Measurements from ENCODE around the gene TYSND1. TPM values are rescaled to one million over a fixed set of nuclear protein-coding genes. Genes with fewer than 3 reads are reported as not detected.
"Not testable (repeated sequence)": the region's sequence is repeated elsewhere in the genome, so short reads cannot be mapped to it uniquely, and the experiment has no call there.

Gene TYSND1
- total RNA-seq, 2 donors from 2014 or later: 9.6 to 16.4 TPM

- Mint-ChIP-seq H3K36me3 (ENCODE audit: low read depth) (peaks cover 13% of the 10 kb centered on the region), H3K9me3 (no peaks in the 10 kb centered on the region), H3K4me3 (peak within 1 kb of the TSS; percentile 91), H3K27ac (peak within 1 kb of the TSS; percentile 94), H3K4me1 (no peaks in the 10 kb centered on the region), H3K27me3 (no peaks in the 10 kb centered on the region)
- peak; percentile 86 for ATAC-seq (replicated peaks)
Observed at GRCh38 chr10:70132098-70133029, 14.1 kb downstream of the TYSND1 start, which contains the start of gene AIFM2. TSS of gene AIFM2 (minus strand) at chr10:70132825. CDS start at chr10:70124084, 8,741 bp downstream.

- Mint-ChIP-seq H3K4me3 (peak overlapping the region; percentile 91), H3K27ac (peak overlapping the region; percentile 94), H3K4me1 (no peaks in the 10 kb centered on the region), H3K9me3 (no peaks in the 10 kb centered on the region), H3K36me3 (ENCODE audit: low read depth) (peaks cover 13% of the 10 kb centered on the region), H3K27me3 (no peaks in the 10 kb centered on the region)
- ATAC-seq (replicated peaks): no peak
Observed at GRCh38 chr10:70131560-70131937, 15.0 kb downstream of the TYSND1 start.

DNA sequence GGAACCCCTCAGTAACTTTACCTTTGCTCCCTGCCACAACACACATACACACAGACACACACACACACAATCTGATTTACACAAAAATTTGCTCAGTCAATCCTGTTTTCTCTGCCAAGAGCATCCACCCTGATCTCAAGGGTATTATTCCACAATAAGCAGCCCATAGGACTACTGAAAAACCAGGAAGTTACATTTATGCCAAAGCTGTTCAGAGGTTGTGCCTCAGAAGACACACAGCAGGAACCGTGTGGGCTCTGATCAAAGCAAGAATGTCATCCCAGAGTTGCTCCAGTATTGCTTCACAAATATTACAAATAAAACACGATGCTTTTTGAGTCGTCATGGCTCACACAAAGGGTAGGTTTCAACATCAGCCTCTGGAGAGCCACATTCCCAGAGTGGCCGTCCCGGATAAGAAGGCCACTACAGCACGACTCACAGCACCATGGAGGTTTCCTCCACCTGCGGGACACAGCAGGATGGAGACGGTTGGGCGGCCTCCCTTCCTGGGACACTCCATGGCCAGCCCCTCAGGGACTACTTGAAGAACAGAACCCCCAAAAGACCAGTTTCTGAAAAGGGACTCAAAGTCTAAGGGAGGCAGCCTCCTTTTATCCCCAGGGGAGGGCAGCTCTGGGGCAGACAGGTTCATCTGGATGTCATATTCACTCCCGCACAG lies 15.5 kb downstream of the TYSND1 start:
- Mint-ChIP-seq H3K27me3 (no peaks in the 10 kb centered on the region), H3K4me3 (peak overlapping the region; percentile 91), H3K4me1 (no peaks in the 10 kb centered on the region), H3K36me3 (ENCODE audit: low read depth) (peaks cover 13% of the 10 kb centered on the region), H3K27ac (no peak overlapping the region), H3K9me3 (no peaks in the 10 kb centered on the region)
- no peak for ATAC-seq (replicated peaks)

DNA sequence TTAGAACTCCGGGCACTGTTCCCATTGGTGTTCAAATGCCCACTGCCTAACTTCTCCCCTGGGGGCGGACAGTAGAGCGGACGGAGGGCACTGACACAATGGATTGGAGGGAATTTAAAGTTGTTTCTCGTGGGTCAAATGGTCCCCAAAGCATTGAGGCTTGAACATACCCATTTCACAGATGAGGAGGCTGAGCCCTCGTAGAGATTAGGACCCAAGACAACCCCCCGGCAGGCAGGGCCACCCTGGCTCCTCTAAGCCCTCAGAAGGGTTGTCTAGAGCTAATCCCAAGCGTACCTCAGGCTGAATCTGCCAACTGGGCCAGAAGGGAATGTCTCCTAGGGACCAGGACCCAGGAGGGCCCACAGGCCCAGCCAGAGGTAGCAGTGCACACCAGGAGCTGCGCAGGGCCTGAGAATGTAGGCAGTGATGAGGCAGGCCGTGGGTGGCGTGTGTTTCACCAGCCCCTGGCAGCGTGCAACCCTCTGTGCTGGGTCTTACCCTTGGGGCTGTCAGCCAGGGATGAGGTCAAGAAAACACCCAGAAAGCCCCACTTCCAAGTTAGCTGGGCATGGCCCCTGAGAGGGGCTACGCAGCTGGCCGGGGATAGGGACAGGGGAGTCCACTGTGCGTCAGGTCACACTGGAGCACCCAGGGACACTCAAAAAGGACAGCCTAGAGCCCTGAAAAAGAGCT lies 19.7 kb downstream of the TYSND1 start:
- no peak for ATAC-seq (replicated peaks)
- Mint-ChIP-seq H3K9me3 (no peaks in the 10 kb centered on the region), H3K4me1 (no peaks in the 10 kb centered on the region), H3K27ac (no peak overlapping the region), H3K36me3 (ENCODE audit: low read depth) (peaks cover 1% of the 10 kb centered on the region), H3K4me3 (no peak overlapping the region), H3K27me3 (no peaks in the 10 kb centered on the region)

DNA sequence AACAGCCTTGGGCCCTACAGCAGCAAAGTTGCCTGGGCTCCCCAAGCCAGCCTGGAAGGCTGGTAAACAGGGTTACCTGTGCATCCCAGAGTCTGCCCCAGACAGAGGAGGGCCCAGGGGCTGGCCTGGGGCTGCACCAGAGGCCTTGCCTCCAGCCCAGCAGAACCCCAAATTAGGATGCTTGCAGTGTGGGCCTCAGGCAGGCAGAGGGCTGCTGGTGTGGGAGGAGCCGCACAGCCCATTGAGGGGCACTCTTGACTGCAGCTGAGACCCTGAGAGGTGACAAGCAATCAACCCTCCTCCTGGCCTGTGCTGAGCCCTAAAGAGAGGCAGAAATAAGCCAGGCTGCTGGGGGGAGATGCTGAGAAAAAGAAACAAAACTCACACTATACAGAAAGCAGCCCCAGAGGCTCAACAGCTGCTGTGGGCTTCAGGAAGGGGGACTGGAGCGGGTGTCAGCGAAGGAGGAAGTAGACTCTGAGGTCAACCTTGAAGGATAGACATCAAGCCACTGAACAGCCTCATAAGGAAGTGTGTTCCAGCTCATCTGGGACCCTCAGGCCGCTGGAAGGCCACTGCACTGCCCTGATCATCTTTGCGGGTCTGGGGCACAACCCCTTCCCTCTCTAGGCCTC lies 20.5 kb downstream of the TYSND1 start:
- no peak for ATAC-seq (replicated peaks)
- Mint-ChIP-seq H3K27me3 (no peaks in the 10 kb centered on the region), H3K4me3 (no peak overlapping the region), H3K4me1 (no peaks in the 10 kb centered on the region), H3K9me3 (no peaks in the 10 kb centered on the region), H3K27ac (no peak overlapping the region), H3K36me3 (ENCODE audit: low read depth) (peaks cover 5% of the 10 kb centered on the region)

- ATAC-seq (replicated peaks): no peak
- Mint-ChIP-seq H3K27ac (no peak overlapping the region), H3K4me1 (no peaks in the 10 kb centered on the region), H3K9me3 (no peaks in the 10 kb centered on the region), H3K36me3 (ENCODE audit: low read depth) (peaks cover 13% of the 10 kb centered on the region), H3K4me3 (no peak overlapping the region), H3K27me3 (no peaks in the 10 kb centered on the region)
Observed at GRCh38 chr10:70124918-70125317, 21.6 kb downstream of the TYSND1 start.

- no peaks in the 10 kb centered on the region for H3K9me3 Mint-ChIP-seq
- no peak overlapping the region for H3K4me3 Mint-ChIP-seq
- H3K4me1 Mint-ChIP-seq: no peaks in the 10 kb centered on the region
- no peak for ATAC-seq (replicated peaks)
- no peaks in the 10 kb centered on the region for H3K27me3 Mint-ChIP-seq
- H3K36me3 Mint-ChIP-seq (ENCODE audit: low read depth): peaks cover 13% of the 10 kb centered on the region
- no peak overlapping the region for H3K27ac Mint-ChIP-seq
Observed at GRCh38 chr10:70124415-70124814, 22.1 kb downstream of the TYSND1 start.

DNA sequence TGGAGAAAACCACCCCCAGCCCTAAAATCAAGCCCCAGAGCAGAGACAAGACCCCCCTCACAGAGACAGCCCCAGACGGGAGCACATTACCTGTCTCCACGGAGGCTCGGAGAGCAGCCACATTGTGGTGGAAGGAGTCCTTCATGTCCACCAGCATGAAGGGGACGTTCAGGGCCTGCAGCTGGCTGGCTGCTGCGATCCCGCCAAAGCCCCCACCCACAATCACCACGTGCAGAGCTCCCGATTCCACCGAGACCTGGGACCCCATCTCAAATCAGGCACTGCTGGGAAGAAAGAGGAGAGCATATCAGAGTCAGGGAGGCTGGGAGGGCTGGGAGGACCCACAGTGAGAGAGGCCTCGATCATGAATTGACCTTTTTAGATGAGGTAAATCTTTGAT lies 22.7 kb downstream of the TYSND1 start:
- Mint-ChIP-seq H3K27me3 (no peaks in the 10 kb centered on the region), H3K36me3 (ENCODE audit: low read depth) (peaks cover 13% of the 10 kb centered on the region), H3K4me1 (no peaks in the 10 kb centered on the region), H3K4me3 (no peak overlapping the region), H3K27ac (no peak overlapping the region), H3K9me3 (no peaks in the 10 kb centered on the region)
- ATAC-seq (replicated peaks): no peak

GRCh38 chr10:70123166-70123565 lies 23.3 kb downstream of the TYSND1 start:
- H3K27ac Mint-ChIP-seq; H3K9me3 Mint-ChIP-seq; H3K27me3 Mint-ChIP-seq; H3K4me3 Mint-ChIP-seq; ATAC-seq (replicated peaks); H3K4me1 Mint-ChIP-seq: not testable (repeated sequence)
- H3K36me3 Mint-ChIP-seq (ENCODE audit: low read depth): peaks cover 13% of the 10 kb centered on the region

DNA sequence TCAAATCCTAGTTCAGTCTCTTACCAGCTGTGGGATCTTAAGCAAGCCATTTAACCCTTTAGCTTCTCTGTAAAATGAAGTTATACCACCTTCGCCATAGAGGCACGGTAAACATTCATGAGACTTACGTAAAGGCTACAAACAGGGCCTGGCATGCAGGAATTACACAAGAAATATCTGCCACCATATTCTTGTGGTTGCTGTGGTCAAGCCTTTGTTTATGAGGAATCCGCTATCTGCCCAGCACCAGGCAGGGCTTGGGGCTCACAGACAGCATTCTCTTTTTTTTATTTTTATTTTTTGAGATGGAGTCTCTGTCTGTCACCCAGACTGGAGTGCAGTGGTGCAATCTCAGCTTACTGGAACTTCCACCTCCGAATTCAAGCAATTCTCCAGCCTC lies 23.8 kb downstream of the TYSND1 start:
- H3K27me3 Mint-ChIP-seq: no peaks in the 10 kb centered on the region
- no peak for ATAC-seq (replicated peaks)
- H3K27ac Mint-ChIP-seq: no peak overlapping the region
- H3K4me1 Mint-ChIP-seq: no peaks in the 10 kb centered on the region
- no peak overlapping the region for H3K4me3 Mint-ChIP-seq
- H3K36me3 Mint-ChIP-seq (ENCODE audit: low read depth): peaks cover 13% of the 10 kb centered on the region
- no peaks in the 10 kb centered on the region for H3K9me3 Mint-ChIP-seq

- Mint-ChIP-seq H3K36me3 (ENCODE audit: low read depth) (peaks cover 15% of the 10 kb centered on the region), H3K27ac (no peak overlapping the region), H3K27me3 (no peaks in the 10 kb centered on the region), H3K4me3 (no peak overlapping the region), H3K4me1 (peaks cover 1% of the 10 kb centered on the region), H3K9me3 (no peaks in the 10 kb centered on the region)
- ATAC-seq (replicated peaks): no peak
Observed at GRCh38 chr10:70121281-70121949, 25.1 kb downstream of the TYSND1 start.

- no peaks in the 10 kb centered on the region for H3K27me3 Mint-ChIP-seq
- peaks cover 6% of the 10 kb centered on the region for H3K4me1 Mint-ChIP-seq
- H3K27ac Mint-ChIP-seq: no peak overlapping the region
- no peak for ATAC-seq (replicated peaks)
- H3K9me3 Mint-ChIP-seq: no peaks in the 10 kb centered on the region
- H3K36me3 Mint-ChIP-seq (ENCODE audit: low read depth): peaks cover 20% of the 10 kb centered on the region
- H3K4me3 Mint-ChIP-seq: no peak overlapping the region
Observed at GRCh38 chr10:70120417-70120816, 26.1 kb downstream of the TYSND1 start.

DNA sequence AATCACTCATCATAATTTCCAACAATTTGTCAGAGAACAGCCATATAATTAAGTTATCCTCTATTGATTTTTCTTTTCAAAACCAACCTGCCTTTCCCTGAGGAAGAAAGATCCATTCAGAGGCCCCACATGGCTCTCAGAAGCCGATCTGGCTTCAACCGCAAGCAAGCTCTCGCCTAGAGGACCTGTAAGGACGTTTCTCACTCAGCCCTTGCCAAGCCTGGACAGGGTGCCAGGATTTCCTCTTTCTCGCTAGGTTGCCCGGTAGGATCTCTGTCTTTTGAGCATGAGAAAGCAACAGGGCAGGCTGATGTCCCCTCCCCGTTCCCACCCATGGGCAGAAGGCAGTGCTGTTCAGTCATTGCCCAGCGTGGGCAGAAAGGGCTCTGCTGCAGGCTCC lies 26.9 kb downstream of the TYSND1 start:
- Mint-ChIP-seq H3K36me3 (ENCODE audit: low read depth) (peaks cover 21% of the 10 kb centered on the region), H3K4me3 (no peak overlapping the region), H3K27me3 (no peaks in the 10 kb centered on the region), H3K4me1 (peaks cover 6% of the 10 kb centered on the region), H3K9me3 (no peaks in the 10 kb centered on the region), H3K27ac (no peak overlapping the region)
- ATAC-seq (replicated peaks): no peak

DNA sequence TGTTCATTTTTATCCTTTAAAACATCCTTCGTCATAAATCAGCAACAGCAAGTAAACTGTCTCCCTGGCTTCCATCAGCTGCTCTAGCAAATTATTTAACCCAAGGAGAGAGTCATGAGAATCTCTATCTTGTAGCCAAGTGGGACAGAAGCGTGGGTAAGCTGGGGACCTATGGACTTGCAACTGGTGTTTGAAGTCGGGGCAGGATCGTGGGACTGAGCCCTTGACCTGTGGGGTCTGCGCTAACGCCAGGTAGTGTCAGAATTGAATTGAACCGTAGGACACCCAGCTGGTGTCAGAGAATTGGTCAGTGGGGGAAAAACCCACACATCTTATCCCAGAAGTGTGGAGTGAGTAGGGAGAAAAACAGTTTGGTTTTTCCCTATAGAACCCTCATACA lies 27.3 kb downstream of the TYSND1 start:
- Mint-ChIP-seq H3K4me3 (no peak overlapping the region), H3K9me3 (no peaks in the 10 kb centered on the region), H3K4me1 (peaks cover 6% of the 10 kb centered on the region), H3K27me3 (no peaks in the 10 kb centered on the region), H3K27ac (no peak overlapping the region), H3K36me3 (ENCODE audit: low read depth) (peaks cover 25% of the 10 kb centered on the region)
- ATAC-seq (replicated peaks): no peak

Measured in activated T-helper 17 cell treated with anti-CD3 and anti-CD28 coated beads, Interleukin-2, amount 50 U/mL, for 72 hours (primary cell).